NCI-H2107 (cell line): Measurements from ENCODE around the gene ARG2.

Experiments used
- DNase-seq: peaks from one replicate; lab custom pipeline; 2025; lab: John Stamatoyannopoulos, UW

Gene ARG2

DNA sequence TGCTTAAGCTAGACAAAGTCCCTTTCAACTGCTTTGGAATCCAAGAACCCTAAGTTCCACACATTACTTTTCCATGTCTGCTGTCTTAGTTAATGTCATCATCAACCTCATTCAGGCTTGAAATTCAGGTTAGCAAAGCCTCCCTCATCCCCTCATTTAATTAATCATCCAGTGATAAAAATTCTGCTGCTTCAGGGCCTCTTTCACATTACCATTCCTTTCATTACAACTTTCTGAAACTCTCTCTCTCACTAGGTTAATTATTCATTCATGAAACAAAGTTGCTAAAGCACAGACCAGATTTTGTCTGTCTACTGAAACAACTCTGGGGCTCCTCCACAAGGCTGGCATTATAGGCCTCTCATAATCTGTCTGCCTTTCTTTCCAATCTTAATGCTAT lies 64.1 kb downstream of the ARG2 start:
- no peak for DNase-seq

- DNase-seq, result no peak
These were observed 70.3 kb downstream of the ARG2 start for GRCh38 chr14:67690011-67690410.

DNA sequence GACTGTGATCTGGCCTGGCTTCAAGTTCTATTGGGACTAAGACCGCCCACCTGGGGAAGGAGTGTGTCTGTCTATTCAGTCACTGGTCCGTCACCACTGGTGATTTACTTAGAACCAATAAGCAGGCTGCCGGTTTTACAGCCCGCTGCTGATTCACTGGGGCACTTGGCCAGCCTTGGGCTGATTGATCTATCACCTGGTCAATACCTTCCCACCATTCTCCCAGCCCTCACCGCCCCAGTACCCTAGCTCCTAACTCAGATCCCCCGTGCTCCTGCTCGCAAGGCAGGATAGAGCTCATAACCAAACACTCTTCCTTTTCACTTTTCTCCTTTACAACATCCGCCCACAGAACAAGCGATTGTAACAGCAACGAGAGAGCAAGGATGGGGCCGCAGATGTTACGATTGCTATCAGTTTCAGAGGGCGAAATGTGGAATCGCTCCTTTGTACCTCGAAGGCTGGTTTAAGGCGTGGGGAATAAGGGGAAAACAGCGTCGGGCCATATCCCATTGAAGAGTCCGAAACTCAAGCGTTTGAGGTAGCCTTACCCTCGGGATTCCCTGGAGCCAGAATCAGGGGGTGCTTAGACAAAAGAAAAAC lies 75.2 kb downstream of the ARG2 start:
- peak; percentile 70 for DNase-seq

- DNase-seq, result peak; percentile 97
These were observed 75.8 kb downstream of the ARG2 start, which contains the start of gene RDH11 for GRCh38 chr14:67695394-67695949. Gene RDH11 (minus strand): TSS chr14:67695764. CDS start chr14:67695703, 61 bp downstream.

GRCh38 chr14:67697006-67697405 lies 77.3 kb downstream of the ARG2 start:
- DNase-seq, result no peak

DNA sequence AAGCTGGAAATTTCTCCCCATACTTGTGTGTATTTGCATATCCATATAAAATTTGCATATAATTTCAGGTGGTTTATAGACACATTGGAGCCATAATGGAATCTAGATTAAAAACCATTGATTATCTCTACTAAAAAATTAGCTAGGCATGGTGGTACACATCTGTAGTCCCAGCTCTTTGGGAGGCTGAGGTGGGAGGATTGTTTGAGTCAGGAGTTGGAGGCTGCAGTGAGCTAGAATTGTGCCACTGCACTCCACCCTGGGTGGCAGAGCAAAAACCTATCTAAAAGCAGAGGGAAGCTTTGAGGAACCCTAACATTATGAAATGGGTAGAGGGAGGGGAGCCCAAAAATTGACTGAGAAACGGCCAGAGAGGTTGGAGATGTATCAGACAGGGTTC lies 78.5 kb downstream of the ARG2 start:
- DNase-seq, result no peak
